Occipital lobe (tissue), 2 donors: ENCODE results near the gene AK1. TPM values are rescaled to one million over a fixed set of nuclear protein-coding genes. Genes with fewer than 3 reads are reported as not detected.
A peak's percentile ranks its signal among the peaks of the same experiment; 100 is the strongest.

Experiments used
- DNase-seq: peaks from one replicate; lab custom pipeline; 2025; lab: John Stamatoyannopoulos, UW
- total RNA-seq: library from RNA; depleted of rRNA; stranded (reverse); fragments of >200 nt; gene quantifications from one replicate; pipeline ENCODE4 v1.2.3, GENCODE V29; 2014

The AK1 gene
- total RNA-seq, 1 donor from 2014 or later: 28.4 TPM

DNA sequence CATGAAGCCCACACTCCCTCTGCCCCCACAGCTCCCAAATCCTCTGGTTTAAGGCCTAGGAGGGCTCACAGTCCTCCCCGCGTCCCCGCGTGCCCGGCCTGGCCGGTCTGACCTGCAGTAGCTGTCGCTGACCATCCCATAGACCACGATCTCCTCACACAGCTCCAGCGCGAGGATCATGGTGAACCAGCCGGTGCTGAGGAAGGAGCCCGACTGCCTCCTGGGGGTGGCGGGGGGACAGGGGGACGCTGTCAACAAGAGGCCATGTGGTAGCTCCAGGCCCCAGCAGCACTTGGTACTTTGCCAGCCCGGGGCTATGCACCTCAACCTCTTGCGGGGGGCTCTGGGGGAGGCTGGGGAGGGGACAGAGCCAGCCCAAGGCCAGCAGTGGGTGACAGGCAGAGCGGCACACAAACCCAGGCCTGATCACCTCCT is 32.4 kb upstream of the AK1 start:
- no peak for DNase-seq

DNA sequence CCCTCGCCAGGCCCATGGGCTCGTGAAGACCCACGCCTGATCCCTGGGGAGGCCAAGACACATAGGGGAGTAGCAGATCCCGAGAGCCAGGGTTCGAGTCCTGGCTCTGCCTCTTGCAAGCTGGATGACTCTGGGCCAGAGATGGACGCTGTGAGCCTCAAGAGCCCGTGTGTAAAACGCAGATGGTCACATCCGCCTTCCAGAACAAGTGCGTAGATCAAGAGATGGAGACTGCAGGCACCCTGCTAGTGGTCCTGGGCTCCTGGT is 31.1 kb upstream of the AK1 start:
- DNase-seq: no peak

DNA sequence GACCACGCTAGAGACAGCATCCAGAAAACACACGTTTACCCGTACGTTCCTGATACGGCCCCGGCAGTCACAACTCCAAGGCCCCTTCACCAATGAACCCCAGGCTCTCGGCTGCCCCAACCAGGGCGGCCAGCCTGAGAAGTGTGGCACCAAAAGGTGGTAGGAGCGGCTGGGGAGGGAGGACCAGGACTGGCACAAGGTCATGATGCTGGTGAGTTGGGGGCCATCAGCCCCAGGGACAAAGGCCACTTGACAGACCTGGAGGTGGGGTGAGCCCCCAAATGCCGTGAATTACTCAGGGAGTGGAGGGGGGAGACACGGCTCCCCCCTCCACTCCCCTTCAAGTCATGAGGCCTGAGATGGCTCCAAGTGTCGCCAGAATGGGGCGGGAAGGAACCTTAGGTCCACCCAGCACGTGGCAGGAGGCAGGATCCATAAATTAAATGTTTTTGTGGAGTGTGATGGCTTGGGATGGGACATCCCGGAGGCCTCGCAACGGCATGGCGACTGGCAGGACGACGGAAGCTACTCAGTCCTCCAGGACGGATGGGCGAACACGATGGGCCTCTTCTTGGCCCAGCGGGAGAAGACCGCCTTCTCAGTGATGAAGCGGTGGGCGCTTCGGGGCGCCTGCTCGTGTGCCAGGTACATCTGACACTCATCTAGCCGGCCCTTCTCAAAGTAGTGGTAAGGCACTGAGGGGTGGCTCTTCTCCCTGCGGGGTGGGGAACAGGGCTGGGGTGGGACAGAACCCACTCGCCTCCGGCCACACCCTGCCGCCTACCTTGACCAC is 30.6 kb upstream of the AK1 start:
- no peak for DNase-seq

DNA sequence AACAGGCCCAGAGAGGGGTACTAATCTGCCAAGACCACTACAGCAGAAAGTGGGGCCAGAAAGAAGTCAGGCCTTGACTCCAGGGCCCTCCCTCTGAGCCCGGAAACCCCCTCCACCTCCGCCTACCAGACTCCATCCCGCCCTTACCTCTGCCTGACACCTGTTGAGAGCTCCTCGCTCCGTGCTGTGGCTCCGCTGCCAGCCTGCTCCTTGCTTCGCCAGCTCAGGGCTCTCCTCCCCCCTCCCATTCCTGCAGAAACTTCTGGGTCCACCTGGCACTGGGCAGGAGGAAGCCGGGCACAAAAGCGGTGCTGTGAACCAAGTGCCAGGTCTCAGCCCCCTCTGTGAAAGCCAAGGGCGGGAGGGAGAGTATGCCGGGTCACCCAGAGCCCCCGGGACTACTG is 28.3 kb upstream of the AK1 start:
- no peak for DNase-seq

DNA sequence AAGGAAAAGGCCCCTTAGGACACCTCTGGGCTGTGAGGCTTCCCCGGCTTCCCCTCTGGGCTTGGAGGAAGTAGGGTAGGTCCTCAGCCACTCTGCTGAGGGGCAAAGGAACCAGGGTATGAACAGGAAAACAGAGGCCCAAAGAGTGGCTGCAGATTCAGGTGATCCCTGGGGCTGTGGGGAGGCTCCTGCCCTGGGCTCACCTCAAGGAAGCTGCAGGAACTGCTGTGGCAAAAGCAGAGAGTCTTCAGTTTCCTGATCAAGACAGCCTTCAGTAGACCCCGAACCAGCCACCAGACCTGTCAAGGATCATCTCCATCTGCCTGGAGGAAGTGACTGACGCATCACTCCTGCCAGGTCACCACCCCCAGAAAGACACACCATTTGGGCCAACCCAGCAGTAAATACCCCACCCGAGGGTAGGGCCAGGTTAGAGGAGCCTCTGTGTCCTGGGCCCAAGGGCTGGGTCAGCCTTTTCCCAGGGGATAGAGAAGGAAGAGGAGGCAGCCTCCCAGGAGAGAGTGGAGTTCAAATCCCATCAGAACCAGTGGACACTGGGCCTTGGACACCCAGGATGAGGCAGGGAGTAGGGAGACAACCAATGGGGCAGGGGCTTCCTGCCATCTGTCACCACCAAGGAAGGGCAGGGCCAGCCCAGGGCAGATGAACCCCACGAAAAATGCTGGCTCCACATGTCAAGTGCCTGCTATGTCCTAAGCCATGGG is 27.7 kb upstream of the AK1 start:
- no peak for DNase-seq

DNA sequence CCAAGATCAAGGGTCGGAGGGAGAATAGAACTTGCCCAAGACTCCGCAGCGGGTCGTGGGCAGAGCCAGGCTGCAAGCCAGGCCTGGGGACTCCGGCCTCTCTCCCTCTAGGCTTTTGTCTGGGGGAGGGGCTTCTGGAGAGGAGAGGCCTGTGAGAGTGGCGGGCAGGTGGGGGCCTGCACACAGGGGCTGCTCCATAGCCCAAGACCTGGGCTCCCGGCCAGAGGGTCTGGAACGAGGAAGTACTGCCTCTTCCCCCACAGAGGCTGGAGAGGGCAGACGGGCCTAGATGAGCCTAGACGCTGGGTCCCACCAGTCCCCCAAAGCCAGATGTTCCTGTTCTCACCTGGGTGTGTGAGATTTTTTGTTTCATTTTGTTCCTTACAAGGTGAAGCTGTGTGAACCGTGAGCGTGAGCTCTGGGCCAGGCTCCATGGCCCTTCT is 27.1 kb upstream of the AK1 start:
- DNase-seq: no peak

DNA sequence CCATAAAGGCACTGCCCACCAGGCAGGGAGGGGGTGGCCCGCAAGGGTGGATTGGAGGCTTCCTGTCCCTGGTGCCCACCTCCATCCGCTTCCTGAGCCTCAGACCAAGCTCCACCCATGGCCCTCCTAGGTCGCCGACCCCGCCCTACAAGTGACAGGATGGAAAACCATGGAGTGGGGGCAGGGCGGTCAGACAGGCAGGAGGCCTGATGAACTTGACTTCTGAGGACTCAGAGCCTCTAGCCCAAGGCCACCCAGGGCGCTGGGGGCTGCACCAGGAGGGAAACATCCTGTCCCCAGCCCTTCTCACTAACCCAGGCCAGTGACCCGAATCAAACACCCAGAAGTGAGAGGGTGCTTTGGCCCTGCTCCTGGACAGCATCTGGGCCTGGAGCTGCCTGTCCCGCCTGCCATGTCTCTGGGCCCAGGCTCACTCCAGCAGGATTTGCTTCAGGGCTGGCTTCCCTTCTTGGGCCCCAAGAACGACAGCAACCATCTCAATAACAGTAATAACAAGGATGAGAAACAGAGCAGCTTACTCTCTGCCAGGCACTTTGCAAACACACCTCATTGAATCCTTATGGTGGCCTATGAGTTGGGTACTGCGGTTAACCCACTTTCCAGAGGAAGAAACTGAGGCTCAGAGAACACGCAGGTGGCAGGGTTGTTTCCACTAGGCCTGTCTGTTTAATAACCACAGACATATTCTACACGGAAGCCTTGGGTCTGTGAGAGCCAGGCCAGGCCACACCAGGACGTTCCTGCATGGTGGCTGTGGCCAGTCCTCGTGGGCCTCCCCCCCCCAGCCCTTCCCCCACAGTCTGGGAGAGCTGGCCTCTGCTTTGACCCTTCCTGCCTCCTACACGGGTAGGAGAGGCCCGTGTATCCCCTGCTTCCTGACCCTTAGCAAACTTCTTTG is 26.3 kb upstream of the AK1 start:
- no peak for DNase-seq

DNA sequence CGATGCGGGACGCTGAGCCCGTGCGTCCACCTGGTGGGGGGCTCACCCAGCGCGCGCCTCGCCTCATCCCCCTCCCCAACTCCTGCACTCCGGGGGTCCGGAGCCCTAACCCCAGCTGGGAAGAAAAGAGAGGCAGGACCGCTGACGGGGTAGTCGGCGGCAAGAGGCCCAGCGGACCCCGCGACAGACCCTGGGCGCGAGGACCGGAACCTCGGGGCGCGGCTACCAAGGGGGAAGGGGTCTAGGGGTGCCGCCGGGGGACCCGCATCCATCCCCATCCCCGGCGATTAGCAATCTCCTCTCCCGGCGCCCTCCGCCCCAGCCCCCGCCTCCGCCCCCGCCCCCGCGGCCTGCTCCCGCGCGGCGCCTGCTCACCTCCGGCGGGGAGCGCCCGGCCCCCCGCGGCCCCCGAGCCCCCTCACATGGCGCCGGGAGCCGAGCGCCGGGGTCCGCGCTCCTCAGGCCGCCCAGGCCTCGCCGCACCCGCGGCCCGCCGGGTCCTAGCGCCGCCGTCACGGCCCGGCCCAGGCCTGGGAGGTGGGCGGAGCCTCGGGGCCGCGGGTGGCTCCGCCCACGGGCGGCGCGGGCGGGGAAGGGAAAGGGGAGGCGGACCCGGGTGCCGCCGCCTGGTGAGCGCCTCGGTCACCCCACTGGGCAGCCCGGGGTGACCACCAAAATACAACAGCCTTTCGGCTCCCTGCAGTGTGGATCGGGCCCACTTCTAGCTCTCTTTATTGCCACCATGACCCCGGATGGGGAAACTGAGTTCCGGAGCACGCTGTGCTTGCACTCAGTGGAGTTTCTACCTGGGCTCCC is 21.9 kb upstream of the AK1 start, which contains the start of gene ST6GALNAC6:
Gene ST6GALNAC6, minus strand, starts transcription at position 476 of the 816 bp plus-strand sequence. CDS start 1,622 bp downstream, outside the sequence.
- DNase-seq: peak; percentile 44

DNA sequence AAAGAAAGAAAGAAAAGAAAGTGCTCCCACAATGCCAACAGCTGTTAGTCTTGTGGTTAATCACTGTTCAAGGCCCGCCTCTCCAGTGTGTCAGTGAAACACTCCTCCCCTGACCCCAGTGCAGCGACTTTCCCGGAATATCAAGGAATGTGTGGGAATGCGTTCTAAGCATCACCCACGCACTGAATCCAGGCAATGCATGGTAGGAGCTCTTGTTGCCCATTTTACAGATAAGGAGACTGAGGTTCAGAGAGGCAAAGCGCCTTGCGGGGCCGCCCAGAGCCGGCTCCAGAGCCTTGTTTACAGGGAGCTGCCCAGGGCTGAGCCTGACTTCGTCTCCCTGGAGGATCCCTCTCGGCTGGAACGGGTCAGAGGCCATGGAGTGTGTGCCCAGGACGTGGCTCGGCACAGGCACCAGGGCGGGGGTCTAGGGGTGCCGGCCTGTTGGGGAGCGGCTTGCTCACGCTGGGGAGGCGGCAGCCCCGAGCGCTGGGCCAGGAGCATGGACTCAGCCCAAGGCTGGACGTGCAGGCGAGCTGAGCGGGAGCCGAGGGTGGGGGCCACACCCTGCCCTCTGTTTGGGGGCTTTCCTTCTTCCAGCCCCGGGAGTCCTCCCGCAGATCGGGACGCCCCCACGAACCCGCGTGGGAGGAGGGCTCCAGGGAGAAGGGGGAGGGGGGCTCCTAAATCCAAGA is 21.1 kb upstream of the AK1 start:
- no peak for DNase-seq

DNA sequence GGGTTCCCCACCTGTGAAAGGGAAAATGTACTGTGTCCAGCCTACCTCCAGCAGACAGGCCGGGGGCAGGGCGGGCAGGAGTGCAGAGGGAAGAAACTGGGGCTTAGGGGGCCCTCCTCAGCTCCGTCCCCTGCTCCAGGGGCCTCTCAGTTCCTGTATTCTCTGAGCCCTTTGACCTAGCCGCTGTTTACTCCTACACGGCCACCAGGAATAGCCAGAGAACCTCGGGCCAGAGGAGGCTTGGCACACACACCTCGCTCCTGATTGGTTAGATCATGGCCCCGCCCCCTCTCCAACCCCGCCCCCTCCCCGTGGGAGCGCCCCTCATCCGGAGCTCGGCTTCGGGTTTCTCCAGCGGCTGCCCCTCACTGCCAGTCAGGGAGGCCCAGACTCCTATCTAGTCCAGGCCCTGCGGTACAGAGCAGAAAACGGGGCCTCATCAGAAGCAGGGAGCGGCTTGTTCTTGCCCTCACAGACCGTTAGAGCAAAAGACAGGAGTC is 19.8 kb upstream of the AK1 start:
- DNase-seq: peak; percentile 73

DNA sequence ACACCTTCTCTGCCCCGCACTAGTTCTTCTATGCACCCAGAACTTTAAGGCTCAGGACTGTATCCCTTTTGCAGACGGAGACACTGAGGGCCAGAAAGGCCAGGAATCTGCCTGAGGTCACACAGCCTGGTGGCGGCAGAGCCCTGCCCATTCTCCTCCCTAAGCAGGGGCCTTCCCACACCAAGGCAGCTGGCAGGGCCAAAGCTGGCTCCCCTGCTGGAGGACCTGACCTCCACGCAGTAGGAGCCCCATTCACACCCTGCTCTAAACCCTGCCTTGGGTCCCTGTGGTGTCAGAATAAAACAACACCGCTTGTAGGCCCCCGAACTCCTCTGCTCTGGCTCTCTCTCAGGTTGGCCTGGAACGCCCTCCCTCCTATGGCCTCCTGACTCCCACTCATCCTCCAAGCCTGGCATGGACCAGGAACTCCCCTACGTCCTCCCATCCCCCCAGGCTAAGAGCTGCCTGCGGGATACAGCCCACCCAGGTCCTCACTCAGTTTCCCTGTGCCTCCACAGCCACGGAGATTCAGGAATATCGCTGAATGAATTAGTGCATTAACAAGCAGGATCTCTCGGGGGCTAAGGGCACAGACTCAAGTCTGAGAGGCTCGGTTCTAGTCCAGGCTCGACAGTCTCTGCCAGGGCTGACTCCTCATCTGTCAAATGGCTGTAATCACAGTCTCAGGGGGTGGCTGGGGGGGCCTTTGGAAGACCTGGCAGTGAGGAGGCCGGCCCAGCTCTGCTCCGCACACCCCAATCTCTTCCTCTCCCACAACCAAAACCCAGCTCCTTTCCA is 19.1 kb upstream of the AK1 start:
- DNase-seq: no peak

DNA sequence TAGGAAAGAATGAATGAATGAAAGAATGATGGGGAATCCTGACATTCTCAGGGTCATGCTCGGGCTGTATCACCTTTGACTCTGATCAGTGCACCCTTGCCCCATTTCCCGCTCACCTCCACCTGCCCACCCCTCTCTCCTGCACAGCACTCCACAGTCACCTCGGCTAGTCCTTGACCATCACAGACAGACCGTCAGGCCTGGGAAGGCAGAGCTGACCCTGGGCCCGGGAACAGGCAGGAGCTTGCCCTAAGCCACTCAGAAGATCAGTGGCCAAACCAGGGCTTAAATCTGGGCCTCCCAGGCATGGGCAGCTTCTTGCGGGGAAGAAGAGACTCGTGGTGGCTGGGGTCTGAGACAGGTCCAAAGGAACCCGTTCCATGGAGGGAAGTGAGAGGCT is 18.3 kb upstream of the AK1 start:
- no peak for DNase-seq

DNA sequence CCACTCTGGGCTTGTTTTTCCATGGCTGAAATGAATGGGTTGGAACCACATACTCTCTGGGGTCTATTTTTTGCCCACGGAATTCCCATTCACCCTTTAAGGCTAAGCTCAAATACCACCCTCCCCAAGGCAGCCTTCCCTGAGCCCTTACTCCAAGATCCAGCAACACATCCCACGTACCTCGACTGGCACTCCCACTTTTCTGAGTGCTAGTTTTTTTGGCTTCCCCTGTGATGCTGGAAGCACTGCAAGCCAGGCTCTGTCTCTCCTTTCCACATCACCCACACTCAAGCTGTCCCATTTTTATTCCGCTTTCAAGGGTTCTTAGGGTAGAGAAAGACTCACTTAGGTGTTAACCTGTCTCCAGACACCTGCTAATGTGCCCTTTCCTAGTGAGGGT is 15.9 kb upstream of the AK1 start:
- peak; percentile 48 for DNase-seq

DNA sequence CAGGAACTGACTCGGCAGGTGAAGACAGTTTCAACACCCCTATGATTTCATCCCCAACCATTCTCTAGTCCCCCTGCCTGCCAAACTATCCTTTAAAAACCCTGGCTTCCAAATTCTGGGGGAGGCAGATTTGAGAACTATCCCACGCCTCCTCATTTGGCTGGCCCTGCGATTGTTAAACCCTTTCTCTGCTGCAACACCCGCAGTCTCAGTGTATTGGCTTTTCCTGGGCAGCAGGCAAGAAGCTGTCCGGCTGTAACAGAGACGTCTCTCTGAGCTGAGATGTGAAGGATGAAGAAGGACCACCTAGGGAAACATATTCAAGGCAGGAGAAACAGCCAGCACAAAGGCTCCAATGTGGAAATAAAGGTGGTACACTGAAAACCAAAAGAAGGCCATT is 15.4 kb upstream of the AK1 start:
- DNase-seq: no peak

DNA sequence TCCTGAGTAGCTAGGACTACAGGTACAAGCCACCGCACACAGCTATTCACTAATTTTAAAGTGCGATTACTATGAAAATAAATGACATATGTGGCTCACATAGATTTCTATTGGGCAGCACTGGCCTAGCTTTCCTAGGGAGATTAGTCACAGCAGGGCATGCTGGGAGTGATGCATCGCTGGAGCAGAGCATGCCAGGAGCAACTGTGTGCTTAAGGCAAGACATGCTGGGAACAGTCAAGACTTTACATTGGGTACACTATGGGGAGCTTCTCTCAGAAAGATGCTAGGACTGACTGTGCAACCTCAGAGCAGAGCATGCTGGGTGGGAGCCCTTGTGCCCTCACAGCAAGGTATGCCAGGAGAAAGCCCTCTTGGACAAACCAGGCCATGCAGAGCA is 12.6 kb upstream of the AK1 start:
- DNase-seq: no peak

DNA sequence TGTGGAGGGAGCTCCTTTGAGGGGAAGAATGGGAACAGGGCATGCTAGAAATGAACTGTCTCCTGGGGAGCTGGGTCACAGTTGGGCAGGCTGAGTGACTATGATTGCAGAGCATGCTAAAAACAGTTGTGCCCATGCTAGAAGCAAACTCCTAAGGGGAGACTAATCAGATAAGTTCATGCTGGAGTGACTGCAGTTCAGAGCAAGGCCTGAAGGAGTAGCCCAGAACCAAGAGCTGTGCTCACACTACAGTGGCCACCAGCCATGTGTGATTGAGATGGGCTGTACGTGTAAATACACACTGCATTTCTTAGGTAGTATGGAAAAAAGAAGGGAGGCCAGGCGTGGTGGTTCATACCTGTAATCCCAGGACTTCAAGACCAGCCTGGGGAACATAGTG is 10.3 kb upstream of the AK1 start:
- DNase-seq: no peak

DNA sequence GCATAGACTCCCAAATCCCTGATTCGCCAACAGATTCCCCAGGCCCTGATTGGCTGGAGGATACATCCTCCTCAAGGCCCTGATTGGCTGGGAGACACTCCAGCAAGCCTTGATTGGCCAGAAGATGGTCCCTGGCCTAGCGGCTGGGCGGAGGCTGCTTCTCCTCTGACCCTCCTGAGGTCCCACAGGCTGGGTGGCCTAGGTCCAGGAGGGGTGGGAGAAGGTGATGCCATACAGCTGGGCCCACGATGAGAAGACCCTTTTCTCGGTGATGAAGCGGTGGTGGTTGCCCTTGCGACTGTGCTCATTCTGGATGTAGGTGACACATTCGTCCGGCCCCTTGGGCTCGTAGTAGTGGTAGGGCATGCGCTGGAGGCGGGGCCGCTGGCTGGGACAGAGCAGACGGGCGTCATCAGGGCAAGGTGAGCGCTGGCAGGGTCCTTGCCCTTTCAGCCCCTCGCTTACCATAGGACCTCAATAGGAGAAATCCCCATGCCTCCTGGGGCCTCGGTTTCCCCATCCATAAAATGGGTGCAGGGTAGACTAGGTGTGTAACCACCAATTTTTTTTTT is 9.0 kb upstream of the AK1 start:
- DNase-seq: no peak

DNA sequence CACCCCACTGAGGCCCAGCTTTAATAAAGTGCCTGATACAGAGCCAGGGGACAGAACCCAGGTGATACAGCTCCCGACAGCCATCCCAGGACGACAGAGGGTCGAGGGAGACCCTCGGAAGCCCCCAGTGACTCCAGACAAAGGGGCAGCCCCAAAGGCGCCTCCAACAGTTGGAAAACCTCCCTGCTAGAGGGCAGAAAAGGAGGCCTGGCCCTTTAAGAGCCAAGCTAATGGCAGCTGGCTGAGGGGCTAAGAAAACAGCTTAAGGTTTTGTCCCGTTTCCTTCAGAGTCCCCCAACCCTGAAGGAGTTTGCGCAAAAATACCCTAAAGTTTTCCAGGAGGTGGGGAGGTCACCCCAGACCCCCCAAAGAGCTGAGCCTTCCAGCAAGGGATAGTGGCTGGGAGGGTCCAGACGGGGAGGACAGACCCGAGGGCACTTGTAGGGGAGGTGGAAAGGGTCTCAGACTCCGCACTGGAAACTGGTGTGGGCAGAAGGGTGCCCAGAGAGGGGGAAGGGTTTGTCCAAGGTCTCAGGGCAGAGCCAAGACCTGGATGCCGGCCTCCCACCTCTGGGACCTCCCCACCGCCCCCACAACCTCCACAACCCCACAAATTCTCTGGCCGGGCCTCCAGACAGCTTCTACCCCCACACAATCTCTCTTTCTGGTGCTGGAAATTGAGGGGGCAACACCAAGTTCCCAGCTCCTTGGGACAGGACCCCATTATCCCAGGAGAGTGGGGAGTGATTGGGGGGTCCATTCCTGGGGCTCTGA is 8.2 kb upstream of the AK1 start:
- DNase-seq: no peak
